HG03025 (cell line): ENCODE measurements around the gene RASL11B.
"Not testable (repeated sequence)": the region's sequence is repeated elsewhere in the genome, so short reads cannot be mapped to it uniquely, and the experiment has no call there.

ENCODE experiments used
- ATAC-seq: cut with Tn5 transposase; IDR thresholded peaks from one replicate; pipeline ENCODE4 v1.9.1; 2021; ENCODE audit warnings: mild to moderate bottlenecking, moderate library complexity; ENCODE audit not compliant: unreplicated experiment, low FRiP score

The RASL11B gene, protein sequence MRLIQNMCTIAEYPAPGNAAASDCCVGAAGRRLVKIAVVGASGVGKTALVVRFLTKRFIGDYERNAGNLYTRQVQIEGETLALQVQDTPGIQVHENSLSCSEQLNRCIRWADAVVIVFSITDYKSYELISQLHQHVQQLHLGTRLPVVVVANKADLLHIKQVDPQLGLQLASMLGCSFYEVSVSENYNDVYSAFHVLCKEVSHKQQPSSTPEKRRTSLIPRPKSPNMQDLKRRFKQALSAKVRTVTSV

DNA sequence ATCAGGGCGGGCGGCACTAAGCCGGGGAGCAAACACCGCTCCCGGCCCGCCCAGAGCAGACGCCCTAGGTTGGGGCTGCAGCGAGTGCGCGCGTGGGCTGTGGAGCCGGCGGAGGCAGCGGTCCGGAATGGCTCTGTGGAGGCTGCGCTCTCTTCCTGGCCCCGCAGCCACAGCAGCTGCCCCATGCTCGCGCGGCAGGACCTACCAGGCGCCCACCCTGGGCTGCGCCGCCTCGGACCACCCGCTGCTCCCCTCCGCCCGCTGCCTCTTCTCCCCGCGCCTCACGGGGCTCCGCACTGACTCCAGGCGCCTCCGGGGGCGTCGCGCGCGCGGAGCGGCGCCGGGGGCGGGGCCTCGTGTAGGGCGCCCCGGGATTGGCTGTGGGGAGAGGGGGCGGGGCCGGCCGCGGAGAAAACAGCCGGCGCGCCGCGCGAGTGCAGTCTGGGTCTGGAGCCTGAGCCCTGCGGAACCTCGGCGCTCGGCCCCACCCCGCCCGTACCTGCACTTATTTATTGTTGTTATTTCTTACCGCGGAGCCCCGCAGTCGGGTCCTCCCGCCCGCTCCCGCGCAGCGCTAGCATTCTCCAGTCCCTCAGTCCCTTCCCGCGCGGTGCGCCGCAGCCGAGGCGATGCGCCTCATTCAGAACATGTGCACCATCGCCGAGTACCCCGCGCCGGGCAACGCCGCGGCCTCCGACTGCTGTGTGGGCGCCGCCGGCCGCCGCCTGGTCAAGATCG, at the start of gene RASL11B:
Gene RASL11B, plus strand, starts transcription at position 439 of the 738 bp plus-strand sequence. Its CDS starts 191 bp downstream, at position 630.
- peak; percentile 96 for ATAC-seq

GRCh38 chr4:52813546-52813945, 48.6 kb upstream of the RASL11B start:
- no peak for ATAC-seq

- ATAC-seq: no peak
Observed at GRCh38 chr4:52822583-52822971, 39.5 kb upstream of the RASL11B start.

GRCh38 chr4:52822972-52823701, 39.0 kb upstream of the RASL11B start:
- ATAC-seq: no peak

DNA sequence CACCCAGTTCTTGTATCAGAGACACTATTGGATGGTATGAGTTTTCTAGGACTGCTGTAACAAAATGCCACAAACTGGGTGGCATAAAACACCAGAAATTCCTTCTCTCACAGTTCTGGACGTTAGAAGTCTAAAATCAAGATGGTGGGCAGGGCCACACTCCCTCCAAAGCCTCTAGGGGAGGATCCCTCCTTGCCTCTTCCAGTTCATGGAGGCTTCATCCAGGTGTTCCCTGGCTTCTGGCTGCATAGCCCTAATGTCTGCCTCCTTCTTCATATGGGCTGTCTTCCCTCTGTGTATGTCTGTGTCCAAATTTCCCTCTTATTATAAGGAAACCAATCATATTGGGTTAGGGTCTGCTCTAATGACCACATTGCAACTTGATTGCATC, 38.4 kb upstream of the RASL11B start:
- ATAC-seq: no peak

DNA sequence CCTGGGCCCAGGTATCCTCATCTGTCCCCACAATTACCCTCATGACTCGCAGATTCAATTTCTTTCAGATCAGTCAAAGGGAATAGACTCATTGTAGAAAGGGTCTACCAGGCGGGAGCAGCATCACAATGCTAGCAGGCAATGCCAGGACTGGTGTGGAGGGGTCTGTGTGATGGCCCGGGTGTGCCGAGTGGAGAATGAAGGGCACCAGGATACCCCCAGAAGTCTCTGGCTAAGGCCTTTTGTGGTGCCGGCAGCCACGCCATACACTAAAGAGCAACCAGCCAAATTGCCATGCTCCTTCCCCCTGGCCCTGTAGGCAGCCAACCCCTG, 37.9 kb upstream of the RASL11B start:
- ATAC-seq: no peak

DNA sequence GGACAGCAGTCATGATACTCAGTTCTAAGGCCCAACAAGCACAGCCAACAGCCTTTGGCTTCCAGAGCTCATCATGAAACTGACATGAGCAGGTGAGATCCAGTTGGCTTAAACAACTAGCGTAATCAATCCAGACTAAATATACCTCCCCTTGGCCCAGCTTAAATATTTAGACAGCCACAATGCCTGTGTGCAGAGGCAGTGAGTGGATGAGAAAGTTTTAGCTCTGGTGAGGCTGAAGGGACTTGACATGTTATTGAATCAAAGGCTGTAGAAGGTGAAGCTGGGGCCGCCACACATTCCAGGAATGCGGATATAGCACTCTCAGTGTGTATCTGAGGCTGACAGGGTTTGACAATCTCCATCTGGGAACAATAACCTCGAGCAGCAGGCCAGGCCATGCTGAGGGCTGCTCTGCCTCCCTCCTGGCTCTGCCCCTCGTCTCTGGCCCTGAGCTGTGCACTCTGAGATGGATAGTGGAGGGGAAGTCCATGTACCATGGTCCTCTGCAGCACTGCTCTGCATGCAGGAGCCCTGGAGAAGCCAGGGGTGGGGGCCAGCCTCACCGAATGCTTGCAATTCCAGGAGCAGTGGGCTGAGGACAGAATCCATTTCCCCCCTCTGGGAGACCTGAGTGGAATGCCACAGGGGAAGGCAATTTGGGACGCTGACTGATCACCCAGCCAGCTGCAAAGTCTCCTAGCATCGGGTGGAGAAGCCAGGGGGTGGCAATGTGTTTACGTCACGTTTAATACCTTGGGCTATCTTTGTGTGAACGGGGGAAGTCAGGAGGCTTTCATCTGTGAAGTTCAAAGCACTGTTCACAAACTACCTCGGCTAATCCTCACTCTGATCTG, 37.3 kb upstream of the RASL11B start:
- no peak for ATAC-seq

GRCh38 chr4:52825460-52826090, 36.5 kb upstream of the RASL11B start:
- ATAC-seq: no peak

GRCh38 chr4:52833941-52834525, 28.1 kb upstream of the RASL11B start:
- ATAC-seq: no peak

DNA sequence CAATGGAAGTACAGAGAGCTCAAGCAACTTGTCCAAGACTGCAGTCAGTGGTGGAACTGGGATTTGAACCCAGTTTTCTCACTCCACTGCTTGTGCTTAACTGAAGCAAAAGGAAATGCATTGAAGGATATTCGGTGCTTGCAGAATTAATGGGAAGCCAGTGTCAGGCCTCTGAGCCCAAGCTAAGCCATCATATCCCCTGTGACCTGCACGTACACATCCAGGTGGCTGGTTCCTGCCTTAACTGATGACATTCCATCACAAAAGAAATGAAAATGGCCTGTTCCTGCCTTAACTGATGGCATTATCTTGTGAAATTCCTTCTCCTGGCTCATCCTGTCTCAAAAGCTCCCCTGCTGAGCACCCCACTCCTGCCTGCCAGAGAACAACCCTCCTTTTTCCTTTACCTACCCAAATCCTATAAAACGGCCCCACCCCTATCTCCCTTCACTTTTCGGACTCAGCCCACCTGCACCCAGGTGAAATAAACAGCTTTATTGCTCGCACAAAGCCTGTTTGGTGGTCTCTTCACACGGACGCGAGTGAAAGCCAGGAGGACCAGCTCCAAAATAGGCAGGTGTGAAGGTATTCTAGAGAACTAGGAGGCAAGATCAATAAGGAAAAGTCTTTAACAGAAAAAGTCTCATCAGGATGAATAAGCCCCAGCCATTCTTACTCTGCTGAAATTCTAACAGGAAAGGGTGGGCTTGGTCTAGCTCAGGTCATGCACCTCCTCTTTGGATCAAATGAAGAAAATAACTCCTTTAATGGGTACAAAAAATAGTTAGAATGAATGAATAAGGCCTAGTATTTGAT, 27.3 kb upstream of the RASL11B start:
- not testable (repeated sequence) for ATAC-seq

DNA sequence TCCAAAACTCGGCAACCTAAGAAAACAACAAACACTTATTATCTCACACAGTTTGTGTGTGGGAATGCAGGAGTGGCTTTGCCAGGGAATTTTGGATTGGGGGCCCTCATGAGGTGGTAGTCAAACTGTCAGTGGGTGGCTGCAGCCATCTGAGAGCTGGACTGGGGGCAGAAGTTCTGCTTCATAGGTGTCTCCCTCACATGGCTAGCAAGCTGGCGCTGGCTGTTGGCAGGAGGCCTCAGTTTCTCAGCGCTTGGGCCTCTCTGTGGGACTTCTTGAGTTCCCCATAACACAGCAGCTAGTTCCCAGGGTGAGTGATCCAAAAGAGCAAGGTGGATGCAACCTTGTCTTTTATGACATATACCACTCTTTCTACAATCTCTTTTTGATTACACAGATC, 26.0 kb upstream of the RASL11B start:
- ATAC-seq: no peak

DNA sequence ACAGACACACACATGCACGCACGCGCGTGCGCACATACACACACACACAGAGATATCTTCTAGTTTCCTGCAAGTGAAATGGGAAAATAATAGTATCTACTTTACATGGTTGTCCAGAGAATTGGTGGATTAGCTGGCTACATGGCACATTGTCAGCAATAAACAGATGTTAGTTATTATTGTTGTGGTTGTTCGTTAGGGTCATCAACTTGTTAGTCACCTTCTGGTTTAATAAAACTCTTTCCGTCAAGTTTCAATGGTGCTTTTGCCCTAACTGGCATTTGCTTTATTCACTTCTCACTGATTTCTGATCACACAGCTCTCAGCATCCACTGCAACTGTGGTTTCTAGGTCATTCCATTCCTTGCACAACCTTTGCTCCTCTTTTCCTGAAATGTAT, 25.4 kb upstream of the RASL11B start:
- ATAC-seq: no peak

- ATAC-seq: no peak
Observed at GRCh38 chr4:52837716-52838558, 24.2 kb upstream of the RASL11B start.

DNA sequence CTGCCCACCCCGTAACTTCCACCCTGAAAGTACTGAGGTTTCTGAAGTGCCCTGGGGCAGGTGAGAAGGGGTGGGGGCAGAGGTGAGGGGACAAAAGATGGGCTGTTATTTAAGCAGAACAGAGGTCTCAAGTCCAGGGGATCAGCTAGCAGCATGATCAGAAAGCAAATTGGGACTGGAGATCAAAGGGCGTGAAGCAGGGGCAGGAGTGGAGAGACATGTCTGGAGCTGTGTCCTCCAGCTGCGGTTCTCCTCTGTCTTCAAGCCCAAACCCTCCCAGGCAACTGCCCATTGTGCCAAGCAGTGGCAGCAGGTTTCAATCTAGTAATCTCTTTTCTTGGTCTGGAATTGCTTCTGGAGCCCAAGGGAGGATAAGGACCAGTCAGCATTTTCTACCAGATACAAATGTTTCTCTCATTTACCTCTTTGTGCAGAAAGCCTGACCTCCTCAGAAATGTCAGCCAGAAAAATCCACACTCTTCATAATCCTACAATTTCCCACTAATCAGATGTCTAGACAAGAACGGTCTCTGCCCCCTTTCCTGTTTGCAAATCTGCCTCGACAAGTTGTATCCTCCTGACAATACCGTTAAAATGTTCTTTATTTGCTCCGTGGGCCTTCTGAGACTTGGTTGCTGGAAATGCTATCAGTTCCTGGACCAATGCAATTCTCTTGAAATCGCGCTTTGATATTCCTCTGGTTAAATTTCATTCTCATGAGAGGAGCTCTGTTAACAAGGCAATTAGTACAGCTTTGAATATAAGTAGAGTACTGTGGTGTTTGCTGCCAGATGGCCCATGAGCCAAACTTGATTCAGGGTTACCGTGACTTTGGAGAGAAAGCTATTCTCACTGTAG, 23.2 kb upstream of the RASL11B start:
- no peak for ATAC-seq

- no peak for ATAC-seq
Observed at GRCh38 chr4:52840531-52841370, 21.4 kb upstream of the RASL11B start.

DNA sequence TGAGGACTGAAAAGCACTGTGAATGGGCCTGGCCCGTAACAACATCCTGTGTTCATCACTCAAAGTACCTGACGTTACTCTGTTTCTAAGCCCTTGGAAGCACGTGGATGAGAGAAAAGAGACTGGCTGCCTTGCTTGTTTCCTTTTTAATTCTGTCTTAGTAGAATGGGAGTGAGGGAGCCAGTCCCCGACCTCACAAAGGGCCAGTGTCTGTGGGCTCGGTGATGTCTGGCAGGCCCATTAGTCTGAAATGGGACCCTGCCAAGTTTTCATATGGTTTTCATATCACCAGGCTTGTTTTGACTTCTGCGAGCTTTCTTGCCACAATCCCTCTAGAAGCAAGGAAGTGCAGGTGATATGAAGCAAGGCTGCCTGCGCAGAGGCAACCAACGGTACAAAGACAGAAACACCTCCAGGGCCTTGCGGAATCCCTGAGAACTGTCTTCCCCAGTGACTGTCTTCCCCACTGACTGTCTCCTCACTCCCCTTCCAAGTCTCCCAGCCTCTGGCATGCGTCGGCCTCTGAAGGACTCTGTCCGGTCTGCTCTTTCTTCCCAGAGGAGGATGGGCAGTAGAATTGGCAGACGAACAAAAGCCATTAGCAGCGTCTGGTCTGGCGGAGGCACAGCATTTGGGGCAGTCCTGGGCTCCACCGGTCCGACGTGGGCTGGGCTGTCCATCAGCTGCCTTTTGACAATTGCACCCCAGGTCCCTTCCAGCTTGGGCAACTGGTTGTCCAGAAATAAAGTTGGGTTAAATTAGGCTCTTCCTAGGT, 20.2 kb upstream of the RASL11B start:
- ATAC-seq: no peak
